Lower leg skin (tissue), 3 donors: ENCODE data around the gene MOGAT3.

ENCODE experiments used
- POLR2A ChIP-seq, 2 donors: fragments of 450-650 bp; IDR thresholded peaks; one replicate each; pipeline ENCODE4 v1.6.1; 2016 to 2017; ENCODE audit warnings: antibody characterized with exemption in 2 of 2, mild to moderate bottlenecking in 1 of 2, moderate library complexity in 1 of 2
- TF ChIP-seq, protein P1 (sequence below), 3 donors: fragments of 450-650 bp; IDR thresholded peaks; one replicate each; pipeline ENCODE4 v1.5.1; 2016; ENCODE audit warnings: antibody characterized with exemption in 3 of 3, mild to moderate bottlenecking in 3 of 3, moderate library complexity in 2 of 3

DNA sequence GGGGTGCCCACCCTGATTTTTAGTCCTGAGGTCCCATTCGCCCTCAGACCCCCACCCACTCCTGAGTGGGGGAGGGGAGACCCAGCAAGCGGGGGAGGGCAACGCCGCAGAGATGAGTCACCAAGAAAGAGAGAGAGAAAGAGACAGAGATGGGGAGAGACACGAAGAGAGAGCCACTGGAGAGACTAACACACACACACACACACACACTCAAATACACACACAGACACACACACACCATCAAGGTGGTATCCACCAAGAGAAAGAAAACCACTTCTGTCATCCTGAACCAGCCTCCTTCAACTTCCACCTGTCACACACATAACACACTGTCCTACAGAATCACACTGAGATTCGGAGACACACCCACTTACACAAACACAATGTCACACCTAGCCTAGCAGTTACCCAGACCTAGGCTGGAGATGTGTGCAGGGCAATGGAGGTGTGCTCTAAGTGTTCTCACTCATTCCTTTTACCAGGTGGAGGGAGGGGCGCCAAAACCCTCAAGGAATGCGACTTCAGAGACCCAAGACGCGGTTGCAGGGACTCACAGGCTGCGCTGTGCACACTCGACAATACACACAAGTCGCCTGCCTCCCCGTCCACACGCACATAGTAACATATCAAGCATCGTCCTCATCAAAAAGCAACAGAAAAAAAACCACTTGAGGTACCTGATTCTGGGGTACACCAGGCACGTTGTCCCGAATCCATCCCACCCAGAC, 31.6 kb downstream of the MOGAT3 start:
- TF ChIP-seq POLR2A (IDR thresholded peaks at IDR 0.05), result no peak
- TF ChIP-seq, protein P1, sequence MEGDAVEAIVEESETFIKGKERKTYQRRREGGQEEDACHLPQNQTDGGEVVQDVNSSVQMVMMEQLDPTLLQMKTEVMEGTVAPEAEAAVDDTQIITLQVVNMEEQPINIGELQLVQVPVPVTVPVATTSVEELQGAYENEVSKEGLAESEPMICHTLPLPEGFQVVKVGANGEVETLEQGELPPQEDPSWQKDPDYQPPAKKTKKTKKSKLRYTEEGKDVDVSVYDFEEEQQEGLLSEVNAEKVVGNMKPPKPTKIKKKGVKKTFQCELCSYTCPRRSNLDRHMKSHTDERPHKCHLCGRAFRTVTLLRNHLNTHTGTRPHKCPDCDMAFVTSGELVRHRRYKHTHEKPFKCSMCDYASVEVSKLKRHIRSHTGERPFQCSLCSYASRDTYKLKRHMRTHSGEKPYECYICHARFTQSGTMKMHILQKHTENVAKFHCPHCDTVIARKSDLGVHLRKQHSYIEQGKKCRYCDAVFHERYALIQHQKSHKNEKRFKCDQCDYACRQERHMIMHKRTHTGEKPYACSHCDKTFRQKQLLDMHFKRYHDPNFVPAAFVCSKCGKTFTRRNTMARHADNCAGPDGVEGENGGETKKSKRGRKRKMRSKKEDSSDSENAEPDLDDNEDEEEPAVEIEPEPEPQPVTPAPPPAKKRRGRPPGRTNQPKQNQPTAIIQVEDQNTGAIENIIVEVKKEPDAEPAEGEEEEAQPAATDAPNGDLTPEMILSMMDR (IDR thresholded peaks at IDR 0.05), result no peak
